GM21515 (cell line): ENCODE data around the gene NOL9.
"Not testable (repeated sequence)": the region's sequence is repeated elsewhere in the genome, so short reads cannot be mapped to it uniquely, and the experiment has no call there.

Experiments
- ATAC-seq: cut with Tn5 transposase; IDR thresholded peaks from one replicate; pipeline ENCODE4 v1.9.1; 2021; ENCODE audit not compliant: unreplicated experiment

The NOL9 gene

GRCh38 chr1:6505367-6506209 is 48.7 kb downstream of the NOL9 start:
- ATAC-seq: no peak

GRCh38 chr1:6504887-6505286 is 49.4 kb downstream of the NOL9 start:
- ATAC-seq: no peak

- ATAC-seq: no peak
Observed at GRCh38 chr1:6503884-6504602, 50.3 kb downstream of the NOL9 start.

GRCh38 chr1:6502000-6502891 is 52.1 kb downstream of the NOL9 start:
- ATAC-seq: no peak

GRCh38 chr1:6501279-6501813 is 53.0 kb downstream of the NOL9 start:
- ATAC-seq: no peak

GRCh38 chr1:6500544-6501278 is 53.6 kb downstream of the NOL9 start:
- ATAC-seq: no peak

GRCh38 chr1:6499296-6499695 is 55.0 kb downstream of the NOL9 start:
- ATAC-seq: no peak

GRCh38 chr1:6498576-6499111 is 55.7 kb downstream of the NOL9 start:
- no peak for ATAC-seq

GRCh38 chr1:6497867-6498575 is 56.3 kb downstream of the NOL9 start:
- ATAC-seq: no peak

- no peak for ATAC-seq
Observed at GRCh38 chr1:6497215-6497866, 57.0 kb downstream of the NOL9 start.

- ATAC-seq: no peak
Observed at GRCh38 chr1:6496890-6497214, 57.5 kb downstream of the NOL9 start.

- no peak for ATAC-seq
Observed at GRCh38 chr1:6496365-6496721, 58.0 kb downstream of the NOL9 start.

GRCh38 chr1:6495540-6496364 is 58.6 kb downstream of the NOL9 start:
- no peak for ATAC-seq

- ATAC-seq: no peak
Observed at GRCh38 chr1:6495041-6495441, 59.3 kb downstream of the NOL9 start.

- no peak for ATAC-seq
Observed at GRCh38 chr1:6494627-6495026, 59.7 kb downstream of the NOL9 start.

- not testable (repeated sequence) for ATAC-seq
Observed at GRCh38 chr1:6493834-6494223, 60.5 kb downstream of the NOL9 start.

- no peak for ATAC-seq
Observed at GRCh38 chr1:6491966-6492365, 62.3 kb downstream of the NOL9 start.

- no peak for ATAC-seq
Observed at GRCh38 chr1:6491480-6491962, 62.8 kb downstream of the NOL9 start, which contains the start of gene PLEKHG5. Gene PLEKHG5, minus strand, starts transcription at chr1:6491667. Its CDS starts 14,096 bp downstream, at chr1:6477571.
